Fibroblast of upper back skin (primary cell): ENCODE results near the gene RPL15.
"Not testable (repeated sequence)": the region's sequence is repeated elsewhere in the genome, so short reads cannot be mapped to it uniquely, and the experiment has no call there.

ENCODE experiments used
- DNase-seq: peaks from one replicate; pipeline ENCODE4 v3.0.0-alpha.2; 2013

The RPL15 gene

DNA sequence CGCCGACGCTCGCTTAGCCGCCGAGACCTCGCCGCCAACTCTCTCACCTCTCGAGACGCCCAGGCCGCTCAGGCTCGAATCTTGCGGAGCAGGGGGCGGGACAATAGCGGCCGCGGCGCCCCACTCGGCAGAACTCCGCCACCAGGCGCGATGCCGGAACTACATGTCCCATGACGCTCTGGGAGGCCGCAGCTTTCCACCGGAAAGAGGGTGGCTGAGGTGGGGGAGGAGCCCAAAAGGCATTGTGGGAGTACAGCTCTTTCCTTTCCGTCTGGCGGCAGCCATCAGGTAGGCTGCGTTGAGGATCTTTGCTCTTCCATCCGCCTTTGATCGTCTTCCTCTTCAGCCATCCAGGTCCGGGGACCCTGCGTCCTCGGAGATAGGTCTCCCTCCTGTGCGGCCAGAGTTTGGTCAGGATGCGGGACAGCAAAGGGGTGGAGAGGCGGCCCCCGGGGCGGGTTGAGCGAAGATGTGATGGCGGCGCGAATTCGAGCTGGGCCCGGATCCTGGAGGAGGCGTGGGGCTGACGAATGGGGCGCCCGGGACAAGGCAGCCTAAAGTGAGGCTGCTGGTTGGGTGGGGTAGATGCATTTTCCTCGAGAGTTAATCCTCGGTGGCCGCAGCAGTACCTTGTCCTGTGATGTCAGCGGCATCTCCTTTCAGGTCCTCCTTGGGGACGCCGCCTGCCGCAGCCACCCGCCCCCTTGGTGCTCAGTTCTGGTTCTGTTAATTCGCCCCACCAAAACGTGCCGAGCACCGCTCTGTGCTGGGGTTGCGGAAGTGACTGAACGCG is at the start of gene RPL15, which contains the start of gene NKIRAS1:
Gene RPL15, plus strand, starts transcription at position 247 of the 793 bp plus-strand sequence. CDS start 728 bp downstream, outside the sequence.
Gene NKIRAS1, minus strand, starts transcription at position 105 of the 793 bp plus-strand sequence. CDS start 6,086 bp downstream, outside the sequence.
- peak; percentile 98 for DNase-seq

DNA sequence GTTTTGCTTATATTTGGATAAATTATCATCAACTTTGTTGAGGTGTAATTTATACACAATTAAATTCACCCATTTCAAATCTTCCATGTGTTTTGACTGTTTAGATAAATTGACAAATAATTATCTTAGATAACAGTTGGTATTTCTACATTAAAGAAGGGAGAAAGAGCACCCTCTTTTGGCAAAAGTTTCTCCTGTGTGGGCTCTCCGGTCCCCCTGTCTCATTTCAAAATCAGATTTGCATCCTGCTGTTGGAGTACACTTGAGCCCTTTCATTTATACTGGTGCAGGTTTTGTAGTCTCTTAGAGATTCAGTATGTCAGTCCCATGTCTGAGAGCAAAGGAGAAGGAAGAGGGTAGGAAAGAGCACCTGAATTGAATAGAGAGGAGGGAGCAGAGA is 49.5 kb upstream of the RPL15 start:
- DNase-seq: no peak

DNA sequence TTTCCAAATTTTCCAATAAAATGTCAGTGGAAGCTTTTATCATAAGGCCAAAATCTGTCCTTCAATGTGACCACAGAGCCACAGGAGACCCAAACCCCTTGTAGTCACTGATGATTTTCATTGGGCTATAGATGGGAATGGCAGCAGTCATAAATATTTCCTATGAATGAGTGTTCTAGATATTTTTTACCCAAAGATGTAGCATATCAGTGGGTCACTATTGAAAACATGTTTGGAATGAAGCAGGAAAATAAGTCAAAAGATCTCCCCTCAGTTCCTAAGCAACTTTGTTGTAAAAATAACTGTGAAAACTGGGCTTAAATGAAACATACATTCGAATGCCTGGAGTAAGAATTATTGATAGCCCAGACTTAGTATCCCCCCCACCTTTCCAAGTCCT is 49.1 kb upstream of the RPL15 start:
- DNase-seq: no peak

DNA sequence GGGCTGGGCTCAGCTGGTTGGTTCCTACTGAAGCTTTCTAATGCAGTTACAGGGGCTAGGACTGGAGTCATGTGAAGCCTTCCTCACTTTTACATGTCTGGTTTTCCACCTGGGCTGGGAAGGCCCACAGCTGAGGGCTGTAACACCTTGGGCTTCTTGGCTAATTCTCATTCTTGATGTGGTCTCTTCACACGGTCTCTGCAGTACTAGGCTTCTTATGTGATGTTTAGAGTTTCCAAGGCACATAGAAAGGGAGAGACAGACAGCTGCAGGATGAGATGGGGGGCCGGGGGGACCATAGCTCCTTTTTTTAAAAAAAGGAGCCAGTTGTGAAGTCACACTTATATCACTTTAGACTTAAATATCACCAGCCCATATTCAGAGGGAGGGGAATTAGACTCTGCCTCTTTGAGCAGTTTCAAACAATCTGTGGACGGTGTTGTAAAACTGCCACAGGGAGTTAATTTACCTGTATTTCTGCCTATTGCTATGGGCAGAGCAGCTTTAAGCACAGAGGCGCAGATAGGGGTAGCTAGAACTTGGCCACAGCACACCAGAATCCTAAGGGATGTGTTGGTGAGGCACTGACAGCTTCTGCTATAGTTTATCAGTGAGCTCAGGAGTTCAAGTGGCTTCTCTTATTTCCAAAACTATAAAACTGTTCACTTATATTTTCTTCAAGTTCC is 46.8 kb upstream of the RPL15 start:
- no peak for DNase-seq

DNA sequence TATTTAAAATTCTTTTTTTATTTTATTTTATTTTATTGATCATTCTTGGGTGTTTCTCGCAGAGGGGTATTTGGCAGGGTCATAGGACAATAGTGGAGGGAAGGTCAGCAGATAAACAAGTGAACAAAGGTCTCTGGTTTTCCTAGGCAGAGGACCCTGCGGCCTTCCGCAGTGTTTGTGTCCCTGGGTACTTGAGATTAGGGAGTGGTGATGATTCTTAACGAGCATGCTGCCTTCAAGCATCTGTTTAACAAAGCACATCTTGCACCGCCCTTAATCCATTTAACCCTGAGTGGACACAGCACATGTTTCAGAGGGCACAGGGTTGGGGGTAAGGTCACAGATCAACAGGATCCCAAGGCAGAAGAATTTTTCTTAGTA is 46.3 kb upstream of the RPL15 start:
- not testable (repeated sequence) for DNase-seq

DNA sequence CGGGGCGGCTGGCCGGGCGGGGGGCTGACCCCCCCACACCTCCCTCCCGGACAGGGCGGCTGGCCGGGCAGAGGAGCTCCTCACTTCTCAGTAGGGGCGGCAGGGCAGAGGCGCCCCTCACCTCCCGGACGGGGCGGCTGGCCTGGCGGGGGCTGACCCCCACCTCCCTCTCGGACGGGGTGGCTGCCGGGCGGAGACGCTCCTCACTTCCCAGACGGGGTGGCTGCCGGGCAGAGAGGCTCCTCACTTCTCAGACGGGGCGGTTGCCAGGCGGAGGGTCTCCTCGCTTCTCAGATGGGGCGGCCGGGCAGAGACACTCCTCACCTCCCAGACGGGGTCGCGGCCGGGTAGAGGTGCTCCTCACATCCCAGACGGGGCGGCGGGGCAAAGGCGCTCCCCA is 45.6 kb upstream of the RPL15 start:
- not testable (repeated sequence) for DNase-seq

DNA sequence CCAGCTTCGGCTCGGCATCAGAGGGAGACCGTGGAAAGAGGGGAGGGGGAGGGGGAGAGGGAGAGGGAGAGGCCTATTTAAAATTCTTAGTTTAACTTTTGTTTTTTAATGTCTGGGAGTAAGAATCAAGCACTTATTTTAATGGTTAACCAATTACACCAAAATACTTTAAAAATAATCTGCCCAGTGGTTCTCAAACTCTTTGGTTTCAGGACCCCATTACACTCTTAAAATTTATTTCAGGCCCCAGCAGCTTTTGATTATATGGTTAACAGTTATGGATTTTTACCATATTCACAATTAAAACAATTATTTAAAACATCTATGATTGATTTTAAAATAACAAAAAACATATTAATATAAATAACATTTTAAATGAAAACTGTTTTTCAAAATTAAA is 44.6 kb upstream of the RPL15 start:
- DNase-seq: no peak

DNA sequence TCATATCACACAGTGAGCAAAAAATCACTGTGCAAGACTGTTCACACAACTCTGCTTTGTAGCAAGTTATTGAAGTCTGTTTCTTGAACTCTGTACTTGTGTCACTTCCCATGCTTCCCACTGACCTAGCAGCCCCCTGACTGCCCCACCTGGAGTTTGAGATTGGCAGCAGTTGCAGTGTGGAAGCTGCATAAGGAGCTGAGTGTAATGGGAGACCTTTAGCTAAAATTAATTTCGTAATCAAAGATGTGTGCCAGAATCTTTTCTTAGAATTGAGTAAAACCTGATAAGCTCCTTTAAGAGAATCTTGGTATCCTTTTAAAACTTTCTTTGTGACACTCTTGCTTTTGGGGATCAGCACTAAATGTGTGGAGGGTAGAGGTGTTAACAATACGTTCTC is 43.0 kb upstream of the RPL15 start:
- DNase-seq: peak; percentile 36

DNA sequence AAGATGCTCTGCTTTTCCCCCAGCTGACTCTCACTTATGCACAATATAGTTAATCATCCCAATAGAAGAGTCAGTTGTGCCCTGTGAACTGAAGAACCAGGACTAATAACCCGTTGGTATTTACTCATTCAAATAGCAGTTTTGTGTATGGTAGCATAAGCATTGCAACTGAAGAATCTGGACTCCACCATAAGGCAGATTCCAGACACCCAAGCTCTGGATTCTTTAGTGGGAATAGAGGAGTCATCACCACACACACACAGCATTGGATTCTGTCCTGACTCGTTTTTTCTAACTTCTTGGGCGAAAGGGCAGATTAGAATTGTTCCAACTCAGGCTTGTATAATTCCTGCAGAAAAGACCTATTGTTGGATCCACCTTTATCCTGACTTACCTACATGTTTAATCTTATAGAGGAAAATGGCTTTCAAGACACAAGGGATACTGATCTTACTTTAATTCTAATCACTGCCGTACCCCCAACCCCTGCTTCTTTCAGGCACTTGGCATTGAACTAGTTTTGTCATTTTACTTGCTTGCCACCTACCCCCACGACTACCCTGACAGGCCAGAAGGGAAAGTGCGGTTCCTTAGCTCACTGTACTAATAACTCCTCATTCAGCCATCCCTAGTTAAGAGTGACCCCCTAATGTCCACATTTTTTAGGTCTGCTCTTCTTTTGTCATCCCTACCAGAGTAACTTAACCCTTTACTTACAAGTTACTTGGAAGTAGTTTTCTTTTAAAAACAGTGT is 42.4 kb upstream of the RPL15 start:
- peak; percentile 87 for DNase-seq

DNA sequence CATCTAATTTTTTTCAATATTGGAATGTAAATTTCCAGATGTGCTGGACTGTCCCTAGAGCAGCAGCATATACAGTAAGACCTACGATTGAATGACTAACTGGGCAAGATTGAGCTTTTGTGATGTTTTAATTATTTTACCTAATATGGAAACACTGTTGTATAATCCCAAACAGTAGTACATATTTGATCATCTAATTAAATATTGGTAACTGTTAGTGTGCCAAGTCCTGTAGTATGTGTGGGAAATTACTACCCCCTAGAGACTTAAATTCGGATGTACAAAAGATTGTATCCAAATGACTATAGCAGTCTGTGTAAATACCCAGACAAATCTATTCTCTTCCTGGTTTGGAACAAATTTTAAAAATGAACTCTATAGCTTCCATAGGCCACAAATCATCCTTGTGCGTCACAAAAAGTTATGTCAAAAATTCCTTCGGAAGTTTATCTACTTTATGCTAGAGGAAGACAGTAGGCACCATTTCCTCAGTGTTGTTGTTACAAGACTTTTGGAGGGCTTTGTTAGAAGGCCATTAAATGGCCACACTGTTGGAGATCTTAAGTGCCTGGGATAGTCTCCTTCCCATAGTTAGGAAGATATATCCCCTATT is 41.7 kb upstream of the RPL15 start:
- DNase-seq: peak; percentile 61

DNA sequence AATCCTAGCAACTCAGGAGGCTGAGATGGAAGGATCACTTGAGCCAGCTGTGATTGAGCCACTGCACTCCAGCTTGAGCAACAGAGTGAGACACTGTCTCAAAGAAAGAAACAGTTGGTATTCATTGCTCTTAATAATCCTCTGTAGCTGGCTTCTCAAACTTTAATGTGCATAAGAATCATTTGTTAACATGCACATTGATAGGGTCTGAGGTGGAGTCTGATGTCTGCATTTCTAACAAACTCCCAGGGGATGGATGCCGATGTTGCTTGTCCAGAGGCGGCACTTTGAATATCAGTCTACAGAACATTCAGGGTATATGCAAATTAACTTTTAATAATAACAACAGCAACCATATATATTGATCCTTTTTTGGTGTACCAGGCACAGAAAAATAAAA is 40.0 kb upstream of the RPL15 start:
- DNase-seq: no peak

DNA sequence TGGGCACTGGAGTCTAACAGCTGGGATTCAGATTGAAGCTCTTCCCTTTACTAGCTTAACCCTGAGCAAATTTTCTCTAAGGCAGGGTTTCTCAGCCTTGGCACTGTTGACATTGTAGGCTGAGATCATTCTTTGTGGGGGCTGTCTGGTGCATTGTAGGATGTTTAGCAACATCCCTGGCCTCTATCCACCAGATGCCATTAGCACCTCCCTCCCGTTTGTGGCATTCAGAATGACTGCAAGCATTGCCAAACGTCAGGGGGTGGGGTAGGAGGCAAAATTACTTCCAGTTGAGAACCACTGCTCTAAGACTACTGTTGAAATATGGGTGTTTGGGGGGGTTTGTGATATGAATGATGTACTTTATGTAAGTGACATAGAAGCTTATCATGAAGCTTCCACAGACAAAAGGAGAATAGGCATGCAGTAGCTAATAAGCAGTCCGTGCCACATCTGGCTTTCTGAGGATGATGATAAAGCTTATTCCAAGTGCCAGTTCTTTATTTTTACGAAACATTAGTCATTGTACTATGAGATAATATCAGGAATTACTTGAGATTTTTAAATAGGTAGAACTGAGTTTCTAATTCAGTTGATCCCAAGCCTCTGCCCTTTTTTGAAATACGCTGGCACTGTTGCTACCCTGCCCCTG is 39.5 kb upstream of the RPL15 start:
- peak; percentile 86 for DNase-seq

DNA sequence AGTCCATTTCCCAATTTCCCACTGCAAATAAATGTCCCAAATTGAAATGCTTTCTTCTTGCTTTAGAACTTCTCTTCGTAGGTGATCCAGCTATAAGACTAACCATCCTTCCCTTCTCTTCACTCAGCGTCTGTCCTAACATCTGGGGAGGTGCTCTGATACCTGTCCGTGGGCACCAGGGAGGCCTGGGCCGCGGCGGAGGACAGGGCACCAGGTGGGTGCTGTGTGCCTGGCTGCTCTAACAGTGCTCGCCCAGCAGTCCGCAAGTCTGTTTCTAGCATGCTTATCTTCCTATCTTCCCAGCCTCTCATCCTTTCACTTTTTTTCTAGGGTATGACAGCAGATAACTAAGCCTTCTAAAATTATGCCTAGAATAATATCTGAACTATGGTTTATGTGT is 37.4 kb upstream of the RPL15 start:
- no peak for DNase-seq

DNA sequence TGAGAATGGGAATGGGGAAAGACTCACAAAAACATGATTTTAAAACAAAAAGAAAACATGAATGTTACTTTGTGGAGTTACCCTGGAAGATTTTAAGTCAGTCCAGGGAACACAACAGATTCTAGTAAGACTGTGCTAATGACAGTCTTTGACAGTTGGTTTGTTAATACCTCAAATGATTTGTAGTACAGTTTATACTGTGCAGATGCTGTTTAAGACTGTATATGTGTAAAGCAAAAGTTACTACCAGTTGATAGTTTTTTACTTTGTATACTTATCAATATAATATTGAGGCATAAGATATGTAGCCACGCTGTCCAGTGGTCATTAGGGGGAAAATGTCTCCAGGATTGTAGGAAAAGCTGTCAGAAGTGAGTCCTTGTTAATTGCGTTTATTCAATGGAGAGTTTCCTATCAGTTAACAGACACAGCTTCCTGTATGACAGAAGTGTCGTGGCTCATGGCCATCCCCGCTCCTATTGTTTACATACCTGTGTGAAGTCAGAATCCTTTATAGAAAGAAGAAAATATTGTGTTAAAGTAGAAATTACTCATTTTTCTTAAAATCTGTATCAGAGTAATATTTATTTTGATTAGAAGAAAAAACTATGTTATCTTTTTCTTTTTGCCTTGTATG is 36.1 kb upstream of the RPL15 start:
- DNase-seq: no peak

DNA sequence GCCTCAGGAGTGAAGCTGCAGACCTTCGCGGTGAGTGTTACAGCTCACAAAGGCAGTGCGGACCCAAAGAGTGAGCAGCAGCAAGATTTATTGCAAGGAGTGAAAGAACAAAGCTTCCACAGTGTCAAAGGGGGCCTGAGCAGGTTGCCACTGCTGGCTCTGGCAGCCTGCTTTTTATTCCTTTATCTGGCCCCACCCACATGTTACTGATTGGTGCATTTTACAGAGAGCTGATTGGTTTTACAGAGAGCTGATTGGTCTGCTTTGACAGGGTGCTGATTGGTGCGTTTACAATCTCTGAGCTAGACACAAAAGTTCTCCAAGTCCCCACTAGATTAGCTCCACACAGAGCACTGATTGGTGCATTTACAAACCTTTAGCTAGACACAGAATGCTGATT is 34.9 kb upstream of the RPL15 start:
- not testable (repeated sequence) for DNase-seq

DNA sequence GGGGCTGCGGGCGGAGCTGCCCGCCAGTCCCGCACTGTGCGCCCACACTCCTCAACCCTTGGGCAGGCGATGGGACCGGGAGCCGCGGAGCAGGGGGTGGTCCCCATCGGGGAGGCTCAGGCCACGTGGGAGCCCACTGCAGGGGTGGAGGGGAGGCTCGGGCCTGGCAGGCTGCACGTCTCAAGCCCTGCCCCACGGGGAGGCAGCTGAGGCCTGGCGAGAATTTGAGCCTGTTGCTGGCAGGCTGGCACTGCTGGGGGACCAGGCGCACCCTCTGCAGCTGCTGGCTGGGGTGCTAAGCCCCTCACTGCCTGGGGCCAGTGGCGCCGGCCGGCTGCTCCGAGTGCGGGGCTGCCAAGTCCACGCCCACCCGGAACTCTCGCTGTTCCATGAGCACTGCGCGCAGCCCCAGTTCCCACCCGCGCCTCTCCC is 34.4 kb upstream of the RPL15 start:
- no peak for DNase-seq

DNA sequence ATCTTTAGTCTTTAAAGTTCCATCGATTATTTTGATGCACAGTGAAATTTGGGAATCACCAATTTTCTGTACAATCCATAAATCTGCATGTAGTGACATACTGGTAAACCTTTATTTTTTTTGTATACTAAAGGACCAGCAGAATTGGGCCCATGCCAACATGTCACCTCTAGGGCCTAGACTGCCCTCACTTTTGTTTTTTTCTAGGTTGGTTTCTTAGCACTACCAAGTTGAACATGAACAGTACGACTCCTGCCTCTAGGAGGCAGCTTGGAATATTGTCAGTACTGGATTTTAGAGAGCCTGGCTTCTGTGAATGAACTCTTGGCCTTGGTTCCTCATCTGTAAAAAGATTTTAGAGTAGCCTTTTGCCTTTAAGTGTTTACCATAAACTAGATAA is 32.5 kb upstream of the RPL15 start:
- no peak for DNase-seq

DNA sequence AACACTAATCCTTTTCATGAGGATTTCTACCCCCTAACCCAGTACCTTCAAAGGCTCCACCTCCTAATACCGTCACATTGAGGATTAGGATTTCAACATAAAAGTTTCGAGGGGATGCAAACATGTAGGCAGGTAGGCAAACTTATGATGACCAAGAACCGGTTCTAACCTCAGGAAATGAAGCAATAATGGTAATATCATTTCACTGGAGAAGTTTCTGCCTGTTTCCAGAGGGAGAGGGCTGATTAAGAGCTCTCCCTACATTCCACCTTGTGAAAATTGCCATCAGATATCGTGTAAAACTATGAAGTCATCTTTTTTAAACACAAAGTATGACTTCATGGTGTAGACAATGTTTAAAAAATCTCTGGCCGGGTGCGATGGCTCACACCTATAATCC is 31.7 kb upstream of the RPL15 start:
- DNase-seq: no peak

DNA sequence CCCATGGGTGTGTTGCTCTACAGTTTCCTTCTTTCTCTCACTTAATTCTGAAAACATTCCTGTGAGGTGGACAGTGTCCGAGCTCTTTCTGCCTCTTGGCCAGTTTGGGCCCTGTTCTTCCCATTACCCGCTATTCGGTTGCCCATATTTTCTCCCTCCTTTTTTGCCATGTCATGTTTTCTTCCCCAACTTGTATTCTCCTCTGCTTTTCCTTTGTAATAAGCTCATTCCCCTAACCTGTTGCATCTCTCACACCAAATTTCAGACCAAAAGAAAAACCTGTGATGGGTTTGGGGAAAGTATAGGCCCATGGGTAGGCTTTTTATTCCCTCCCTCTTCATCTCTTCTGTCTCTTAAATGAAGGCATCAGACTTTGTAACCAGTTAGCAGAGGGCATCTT is 30.6 kb upstream of the RPL15 start:
- DNase-seq: no peak

DNA sequence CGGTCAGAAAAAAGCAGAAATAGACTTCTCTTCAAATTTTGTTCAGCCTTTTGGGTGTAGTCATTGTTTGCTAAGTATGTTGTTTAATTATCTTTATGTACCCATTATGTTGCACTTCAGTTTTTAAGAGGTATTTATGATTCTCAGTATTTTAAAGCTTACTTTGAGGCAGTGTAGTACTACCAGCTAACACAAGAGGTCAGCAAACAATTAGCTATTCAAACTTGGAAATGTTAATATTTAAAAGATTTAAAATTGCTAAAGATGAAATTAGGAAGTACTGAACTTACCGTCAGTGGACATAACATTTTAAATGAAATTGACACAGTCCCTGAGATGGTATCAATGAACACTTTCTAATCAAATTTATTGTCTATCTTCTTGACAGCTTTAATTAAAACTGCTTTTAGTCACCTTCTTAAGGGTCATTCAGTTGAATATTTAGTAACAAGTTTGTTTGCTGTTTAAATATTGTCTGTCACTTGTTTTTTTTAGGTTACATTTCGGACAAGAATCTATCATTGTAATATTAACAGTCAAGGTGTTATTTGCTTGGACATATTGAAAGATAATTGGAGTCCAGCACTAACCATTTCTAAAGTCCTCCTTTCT is 28.2 kb upstream of the RPL15 start:
- peak; percentile 31 for DNase-seq

DNA sequence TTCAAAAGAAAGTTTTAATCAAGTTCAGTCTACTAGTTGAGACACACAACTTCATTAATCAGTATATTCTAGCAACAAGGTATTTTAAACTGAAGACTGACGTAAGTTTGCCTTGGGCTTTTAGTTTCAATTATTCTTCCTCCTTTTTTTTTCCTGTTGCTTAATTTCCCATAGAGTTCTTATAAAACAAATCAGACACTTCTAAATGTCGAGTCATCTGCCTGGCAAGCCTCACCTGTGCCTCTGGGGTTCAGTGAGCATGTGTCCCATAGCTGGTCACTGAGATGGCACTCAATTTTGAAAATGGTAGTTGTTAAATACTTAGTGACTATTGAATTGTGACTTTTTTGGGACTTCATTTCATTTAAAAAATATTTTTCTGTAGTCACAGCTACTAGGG is 27.5 kb upstream of the RPL15 start:
- DNase-seq: no peak

DNA sequence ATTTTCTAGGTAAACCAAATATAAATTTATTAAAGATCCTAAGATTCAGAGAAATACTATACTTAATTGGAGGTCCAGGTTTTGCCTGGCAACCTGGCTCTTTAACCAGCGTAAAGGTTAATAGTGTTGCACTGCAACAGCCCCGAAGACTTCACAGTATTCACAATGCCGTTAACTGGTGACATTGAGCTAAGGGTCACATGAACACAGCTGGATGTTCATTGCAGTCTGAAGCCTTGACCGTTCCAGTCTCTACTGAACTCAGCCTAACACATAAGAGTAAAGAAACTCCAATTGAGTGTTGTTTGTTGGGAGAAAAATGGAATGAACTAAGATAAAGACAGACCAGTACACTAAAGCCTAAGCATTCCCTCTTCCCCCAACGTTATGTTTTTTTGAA is 27.0 kb upstream of the RPL15 start:
- DNase-seq: no peak
